Stimulated activated CD8-positive, alpha-beta memory T cell treated with anti-CD3 and anti-CD28 coated beads, Interleukin-4, amount 100 ng/mL, for 24 hours (primary cell): ENCODE measurements around the gene ENO2.

ENCODE experiments used
- DNase-seq: peaks from one replicate; pipeline ENCODE4 v3.0.0-alpha.2; 2020; ENCODE audit warnings: low read depth

Gene ENO2

GRCh38 chr12:6912164-6912935 is 2.0 kb upstream of the ENO2 start:
- DNase-seq, result no peak

GRCh38 chr12:6914947-6915788 is 788 bp downstream of the ENO2 start:
- no peak for DNase-seq

- no peak for DNase-seq
These were observed 1.5 kb downstream of the ENO2 start for GRCh38 chr12:6915789-6916285.

GRCh38 chr12:6916426-6917200 is 2.2 kb downstream of the ENO2 start:
- DNase-seq, result no peak

- no peak for DNase-seq
These were observed 3.3 kb downstream of the ENO2 start for GRCh38 chr12:6917491-6918231.

GRCh38 chr12:6919588-6919987 is 5.2 kb downstream of the ENO2 start:
- DNase-seq, result no peak

- no peak for DNase-seq
These were observed 7.2 kb downstream of the ENO2 start for GRCh38 chr12:6921539-6921938.

- DNase-seq, result no peak
These were observed 7.9 kb downstream of the ENO2 start for GRCh38 chr12:6921996-6922946.

- DNase-seq, result no peak
These were observed 8.8 kb downstream of the ENO2 start for GRCh38 chr12:6923003-6923732.

GRCh38 chr12:6923851-6924250 is 9.5 kb downstream of the ENO2 start:
- no peak for DNase-seq

- no peak for DNase-seq
These were observed 10.8 kb downstream of the ENO2 start for GRCh38 chr12:6925239-6925539.

- no peak for DNase-seq
These were observed 11.3 kb downstream of the ENO2 start for GRCh38 chr12:6925540-6926279.

GRCh38 chr12:6927379-6928021 is 13.1 kb downstream of the ENO2 start, which contains the start of gene ATN1:
Gene ATN1, plus strand, starts transcription at chr12:6927959. Its CDS starts 6,043 bp downstream, at chr12:6934002.
- no peak for DNase-seq

- no peak for DNase-seq
These were observed 13.8 kb downstream of the ENO2 start for GRCh38 chr12:6928022-6928702.

GRCh38 chr12:6928703-6929407 is 14.5 kb downstream of the ENO2 start:
- no peak for DNase-seq

GRCh38 chr12:6929466-6930452 is 15.4 kb downstream of the ENO2 start:
- DNase-seq, result no peak
